Measurements from ENCODE around the gene MYO16. TPM values are rescaled to one million over a fixed set of nuclear protein-coding genes. Genes with fewer than 3 reads are reported as not detected.
"Not testable (repeated sequence)": the region's sequence is repeated elsewhere in the genome, so short reads cannot be mapped to it uniquely, and the experiment has no call there.

Gene MYO16
- total and polyA plus RNA-seq, 8 donors: 0.03 to 0.47 (median 0.16) TPM

DNA sequence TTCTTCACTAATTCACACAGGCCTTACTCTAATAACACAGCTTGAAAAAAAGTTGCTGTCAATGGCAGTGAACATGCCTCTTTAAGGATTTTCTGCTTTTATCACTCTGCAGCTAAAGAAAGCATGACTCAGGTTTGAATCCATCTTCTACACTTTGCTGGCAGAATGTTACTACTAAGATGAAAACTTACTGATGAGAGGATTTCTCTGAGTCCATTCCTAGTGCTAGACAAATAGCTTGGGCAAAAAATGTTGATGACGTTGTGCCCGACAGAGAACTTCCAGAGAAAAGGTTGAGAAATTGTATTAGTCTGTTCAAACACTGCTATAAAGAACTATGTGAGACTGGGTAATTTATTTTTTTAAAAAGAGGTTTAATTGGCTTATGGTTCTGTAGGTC lies 585.0 kb downstream of the MYO16 start:
- intact Hi-C loops (cut with DNase I): no loop called here
- Histone ChIP-seq H3K27me3 (no peaks in the 10 kb centered on the region), H3K4me1 (no peaks in the 10 kb centered on the region), H3K9me3 (no peaks in the 10 kb centered on the region), H3K4me3 (no peak overlapping the region), H3K36me3 (no peaks in the 10 kb centered on the region), H3K27ac (no peak overlapping the region)
- 73 to 87% methylated on average over 2 of the region's 2 CpGs for WGBS, 2 donors
- DNase-seq (no peak), ATAC-seq (no peak), FAIRE-seq (no peak)
- TF ChIP-seq, protein P1, sequence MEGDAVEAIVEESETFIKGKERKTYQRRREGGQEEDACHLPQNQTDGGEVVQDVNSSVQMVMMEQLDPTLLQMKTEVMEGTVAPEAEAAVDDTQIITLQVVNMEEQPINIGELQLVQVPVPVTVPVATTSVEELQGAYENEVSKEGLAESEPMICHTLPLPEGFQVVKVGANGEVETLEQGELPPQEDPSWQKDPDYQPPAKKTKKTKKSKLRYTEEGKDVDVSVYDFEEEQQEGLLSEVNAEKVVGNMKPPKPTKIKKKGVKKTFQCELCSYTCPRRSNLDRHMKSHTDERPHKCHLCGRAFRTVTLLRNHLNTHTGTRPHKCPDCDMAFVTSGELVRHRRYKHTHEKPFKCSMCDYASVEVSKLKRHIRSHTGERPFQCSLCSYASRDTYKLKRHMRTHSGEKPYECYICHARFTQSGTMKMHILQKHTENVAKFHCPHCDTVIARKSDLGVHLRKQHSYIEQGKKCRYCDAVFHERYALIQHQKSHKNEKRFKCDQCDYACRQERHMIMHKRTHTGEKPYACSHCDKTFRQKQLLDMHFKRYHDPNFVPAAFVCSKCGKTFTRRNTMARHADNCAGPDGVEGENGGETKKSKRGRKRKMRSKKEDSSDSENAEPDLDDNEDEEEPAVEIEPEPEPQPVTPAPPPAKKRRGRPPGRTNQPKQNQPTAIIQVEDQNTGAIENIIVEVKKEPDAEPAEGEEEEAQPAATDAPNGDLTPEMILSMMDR (IDR thresholded peaks at IDR 0.05): no peak

DNA sequence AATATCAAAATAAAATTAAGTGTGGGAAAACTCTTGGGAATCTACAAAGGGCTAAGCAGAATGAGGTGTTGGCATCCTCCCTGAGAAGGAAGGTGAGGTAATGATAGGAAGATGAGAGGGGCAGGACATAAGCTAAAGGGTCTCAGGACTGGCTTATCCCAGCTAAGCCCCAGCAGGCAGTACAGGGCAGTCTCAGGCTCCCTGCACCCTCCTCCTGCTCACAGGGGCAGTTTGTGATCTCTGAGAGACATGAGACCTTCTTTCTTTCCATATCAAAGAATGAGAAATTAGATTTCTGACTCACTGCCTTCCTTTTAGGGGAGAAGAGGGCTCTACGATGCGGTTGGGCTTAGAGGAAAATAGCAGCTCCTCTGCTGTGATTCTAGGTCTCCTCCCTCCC lies 586.0 kb downstream of the MYO16 start:
- no peak for DNase-seq
- no peak for ATAC-seq
- H3K4me1 ChIP-seq: no peaks in the 10 kb centered on the region
- no peak overlapping the region for H3K4me3 ChIP-seq
- intact Hi-C loops (cut with DNase I): no loop called here
- no peaks in the 10 kb centered on the region for H3K36me3 ChIP-seq
- TF ChIP-seq, protein P1 (IDR thresholded peaks at IDR 0.05): no peak
- 74 to 88% methylated on average over 2 of the region's 2 CpGs for WGBS, 2 donors
- no peak overlapping the region for H3K27ac ChIP-seq
- no peaks in the 10 kb centered on the region for H3K27me3 ChIP-seq
- no peaks in the 10 kb centered on the region for H3K9me3 ChIP-seq
- no peak for FAIRE-seq

DNA sequence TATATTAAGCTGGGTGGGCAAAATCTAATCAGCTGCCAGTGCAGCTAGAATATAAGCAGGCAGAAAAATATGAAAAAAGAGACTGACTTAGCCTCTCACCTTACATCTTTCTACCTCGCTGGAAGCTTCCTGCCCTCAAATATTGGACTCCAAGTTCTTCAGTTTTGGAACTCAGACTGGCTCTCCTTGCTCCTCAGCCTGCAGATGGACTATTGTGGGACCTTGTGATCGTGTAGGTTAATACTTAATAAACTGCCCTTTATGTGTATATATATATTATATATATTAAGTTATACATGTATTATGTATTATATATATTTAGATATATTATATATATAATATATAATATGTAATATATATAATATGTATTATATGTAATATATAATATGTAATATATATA lies 588.1 kb downstream of the MYO16 start:
- ATAC-seq; H3K27ac ChIP-seq; FAIRE-seq; H3K4me1 ChIP-seq; H3K27me3 ChIP-seq; intact Hi-C loops (cut with DNase I); DNase-seq; H3K36me3 ChIP-seq; H3K9me3 ChIP-seq; H3K4me3 ChIP-seq: not testable (repeated sequence)
- WGBS, 2 donors: 62 to 78% methylated on average over 2 of the region's 2 CpGs

DNA sequence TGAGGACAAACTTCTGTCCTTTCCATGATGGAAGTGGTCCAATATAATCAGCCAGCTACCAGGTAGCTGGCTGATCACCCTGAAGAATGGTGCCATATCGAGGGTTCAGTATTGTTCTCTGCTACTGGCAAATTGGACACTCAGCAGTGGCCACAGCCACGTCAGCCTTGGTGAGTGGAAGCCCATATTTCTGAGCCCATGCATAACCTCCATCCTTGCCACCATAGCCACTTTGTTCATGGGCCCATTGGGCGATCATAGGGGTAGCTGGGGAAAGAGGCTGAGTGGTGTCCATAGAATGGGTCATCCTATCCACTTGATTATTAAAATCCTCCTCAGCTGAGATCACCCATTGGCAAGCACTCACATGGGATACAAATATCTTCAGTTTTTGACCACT lies 591.2 kb downstream of the MYO16 start:
- WGBS, 2 donors: 63% methylated on average over 3 of the region's 3 CpGs
- FAIRE-seq: no peak
- intact Hi-C loops (cut with DNase I): no loop called here

DNA sequence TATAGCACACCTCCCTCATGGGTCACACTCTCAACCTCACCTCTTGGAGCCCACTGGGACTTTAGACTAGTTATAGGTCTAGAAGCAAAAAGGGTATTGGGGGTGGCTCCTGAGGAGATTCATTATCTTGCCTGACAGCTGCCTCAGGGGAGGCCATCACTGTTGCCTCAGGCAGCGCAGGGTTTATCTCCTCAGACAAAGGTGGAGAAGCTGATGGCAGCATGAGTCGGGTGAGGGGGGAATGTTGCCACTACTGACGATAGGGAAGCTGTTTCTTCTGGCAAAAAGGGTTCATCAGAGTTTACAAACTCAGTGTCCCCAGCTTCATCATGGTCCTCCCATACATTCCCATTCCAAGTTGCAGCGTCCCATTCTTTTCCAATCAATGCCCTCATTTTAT lies 594.6 kb downstream of the MYO16 start:
- FAIRE-seq (no peak), DNase-seq (no peak), ATAC-seq (no peak)
- 62 to 69% methylated on average over 4 of the region's 4 CpGs for WGBS, 2 donors
- Histone ChIP-seq H3K4me3 (no peak overlapping the region), H3K9me3 (no peaks in the 10 kb centered on the region), H3K36me3 (no peaks in the 10 kb centered on the region), H3K27ac (no peak overlapping the region), H3K27me3 (no peaks in the 10 kb centered on the region), H3K4me1 (no peaks in the 10 kb centered on the region)
- intact Hi-C loops (cut with DNase I): no loop called here
- TF ChIP-seq, protein P1 (IDR thresholded peaks at IDR 0.05): no peak

More for the DNA sequence above, 591.2 kb downstream of the MYO16 start:
- no peaks in the 10 kb centered on the region for H3K27me3 ChIP-seq
- H3K27ac ChIP-seq: no peak overlapping the region
- no peak overlapping the region for H3K4me3 ChIP-seq
- DNase-seq (no peak), ATAC-seq (no peak)
- no peaks in the 10 kb centered on the region for H3K36me3 ChIP-seq
- no peaks in the 10 kb centered on the region for H3K4me1 ChIP-seq
- no peaks in the 10 kb centered on the region for H3K9me3 ChIP-seq
- TF ChIP-seq, protein P1 (IDR thresholded peaks at IDR 0.05): no peak

DNA sequence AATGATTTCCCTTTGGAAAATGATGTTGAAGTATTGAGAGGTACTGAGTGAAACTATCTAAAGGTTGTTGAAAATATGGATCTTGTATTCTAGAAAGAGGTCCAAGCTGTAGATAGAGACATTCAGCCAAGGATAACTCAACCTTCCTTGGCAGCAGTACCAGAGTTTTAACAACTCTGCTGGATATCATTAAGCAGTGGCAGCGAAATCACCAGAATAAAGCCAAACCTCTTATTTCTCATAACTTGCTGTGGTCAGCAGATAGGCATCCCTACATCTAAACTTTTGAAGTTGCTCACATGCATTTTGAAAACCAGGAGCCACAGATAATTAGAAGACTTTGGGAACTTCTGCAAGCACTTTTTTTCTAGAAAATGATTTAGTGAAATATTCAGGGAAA lies 597.2 kb downstream of the MYO16 start:
- Histone ChIP-seq H3K27me3 (no peaks in the 10 kb centered on the region), H3K27ac (no peak overlapping the region), H3K36me3 (no peaks in the 10 kb centered on the region), H3K4me1 (no peaks in the 10 kb centered on the region), H3K4me3 (no peak overlapping the region), H3K9me3 (no peaks in the 10 kb centered on the region)
- intact Hi-C loops (cut with DNase I): no loop called here
- no peak for FAIRE-seq
- ATAC-seq: no peak
- WGBS, 2 donors: 78 to 89% methylated on average over 1 of the region's 1 CpG
- TF ChIP-seq, protein P1 (IDR thresholded peaks at IDR 0.05): no peak
- no peak for DNase-seq
